ENCODE measurements around the gene BNIP5.

DNA sequence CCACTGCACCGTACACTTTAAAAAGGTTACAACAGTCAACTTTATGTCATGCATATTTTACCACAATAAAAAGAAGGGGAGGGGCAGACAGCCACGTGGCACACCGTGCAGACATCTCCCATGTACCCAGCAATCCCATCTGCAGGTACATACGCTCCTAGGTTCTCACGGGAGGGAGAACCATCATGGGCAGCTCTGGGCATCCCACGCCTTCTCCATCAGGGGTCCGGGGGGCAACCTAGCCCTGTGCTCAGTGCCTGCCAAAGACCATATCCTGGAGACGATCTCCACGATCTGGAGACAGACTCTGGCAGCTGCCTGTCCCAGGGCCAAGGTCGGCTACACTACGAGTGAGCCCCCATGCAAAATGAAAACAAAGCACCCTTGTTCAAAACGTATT is 2.5 kb upstream of the BNIP5 start:
- TF ChIP-seq ZNF274 (IDR thresholded peaks at IDR 0.05; ENCODE audit: low read depth, low read length) (no peak), SUZ12 (IDR thresholded peaks at IDR 0.05; ENCODE audit: extremely low read depth, insufficient read depth, insufficient read length) (no peak), YY1 (IDR thresholded peaks at IDR 0.05; ENCODE audit: insufficient read depth, insufficient read length) (no peak)
